Breast epithelium (tissue), 3 donors: ENCODE measurements around the gene CXCL3.

Source experiments
- CTCF ChIP-seq, 3 donors: fragments of 450-650 bp; IDR thresholded peaks; one replicate each; pipeline ENCODE4 v1.5.1; 2016 to 2017; ENCODE audit warnings: antibody characterized with exemption in 3 of 3, mild to moderate bottlenecking in 3 of 3, moderate library complexity in 3 of 3
- POLR2A ChIP-seq: fragments of 450-650 bp; IDR thresholded peaks from one replicate; pipeline ENCODE4 v1.6.1; 2016; ENCODE audit warnings: antibody characterized with exemption, mild to moderate bottlenecking, moderate library complexity
- POLR2AphosphoS5 ChIP-seq, 3 donors: sonication (generic); formaldehyde crosslinking; IDR thresholded peaks; one replicate each; pipeline ENCODE4 v1.6.1; 2017; ENCODE audit warnings: antibody characterized with exemption in 3 of 3

GRCh38 chr4:74028504-74028903 lies 10.0 kb downstream of the CXCL3 start:
- TF ChIP-seq POLR2AphosphoS5 (IDR thresholded peaks at IDR 0.05) (no peak), CTCF (IDR thresholded peaks at IDR 0.05) (no peak), POLR2A (no peak)
